GM18867 (cell line): Measurements from ENCODE around the gene PMEPA1.

Experiments used
- ATAC-seq: cut with Tn5 transposase; IDR thresholded peaks from one replicate; pipeline ENCODE4 v1.9.1; 2021; ENCODE audit warnings: mild to moderate bottlenecking, moderate library complexity; ENCODE audit not compliant: unreplicated experiment

PMEPA1 gene

DNA sequence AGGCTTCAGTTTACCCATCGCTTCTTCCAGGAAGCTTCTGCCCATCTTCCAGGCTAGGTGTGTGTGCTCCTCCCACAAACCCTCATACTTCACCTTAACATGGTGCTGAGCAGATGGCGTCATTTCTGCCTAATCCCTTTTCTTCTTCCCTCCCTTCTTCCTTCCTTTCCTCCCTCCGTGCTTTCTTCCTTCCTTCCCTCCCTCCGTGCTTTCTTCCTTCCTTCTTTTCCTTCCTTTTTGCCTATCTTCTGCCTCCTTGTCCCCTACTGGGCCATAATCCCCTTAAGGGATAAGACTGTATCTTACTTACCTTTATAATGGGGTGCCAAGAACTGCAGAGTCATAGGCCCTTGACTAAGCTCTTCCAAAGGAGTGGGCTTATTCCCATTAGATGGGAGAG, 27.5 kb upstream of the PMEPA1 start:
- no peak for ATAC-seq

GRCh38 chr20:57736738-57737347, 27.0 kb upstream of the PMEPA1 start:
- no peak for ATAC-seq

DNA sequence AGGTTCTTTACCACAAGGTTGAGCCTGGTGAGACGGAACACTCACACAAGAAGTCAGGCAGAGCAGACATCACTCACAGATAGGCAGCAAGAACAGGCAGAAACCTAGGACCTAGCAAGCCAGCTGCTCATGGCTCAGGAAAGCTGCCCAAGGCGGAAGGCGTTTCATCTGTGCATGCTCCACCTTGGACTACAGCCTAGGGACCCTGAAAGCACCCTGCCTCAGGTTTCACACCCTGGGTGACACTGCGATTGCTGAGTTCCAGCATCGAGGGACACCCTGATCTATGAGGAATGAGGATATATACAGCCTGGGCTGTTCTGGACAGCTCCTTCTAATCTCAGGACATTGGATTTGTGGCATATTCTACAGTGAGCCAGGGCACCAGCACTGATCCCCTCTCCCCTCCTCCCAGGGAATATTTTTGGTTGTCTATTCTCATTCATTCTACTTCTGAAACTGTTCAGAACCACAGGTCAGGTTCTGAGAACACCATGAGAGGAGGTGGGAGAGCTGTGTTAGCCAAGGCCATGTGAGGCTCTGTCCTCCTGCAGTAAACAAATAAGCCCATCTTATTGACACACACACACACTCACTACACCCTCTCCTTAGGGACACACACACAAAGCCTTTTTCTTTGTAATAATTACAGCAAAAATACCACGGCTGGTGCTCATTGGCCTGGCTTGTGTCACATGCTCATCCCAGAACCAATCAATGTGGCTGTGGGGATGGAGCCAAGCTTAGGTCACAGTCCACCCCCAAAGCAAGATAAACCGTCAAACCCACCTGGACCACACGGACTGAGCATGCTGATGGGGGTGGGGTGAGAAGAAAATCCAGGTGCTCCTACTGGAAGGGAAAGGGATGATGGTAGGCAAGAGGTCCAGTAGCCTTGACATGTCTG, 26.3 kb upstream of the PMEPA1 start:
- no peak for ATAC-seq

DNA sequence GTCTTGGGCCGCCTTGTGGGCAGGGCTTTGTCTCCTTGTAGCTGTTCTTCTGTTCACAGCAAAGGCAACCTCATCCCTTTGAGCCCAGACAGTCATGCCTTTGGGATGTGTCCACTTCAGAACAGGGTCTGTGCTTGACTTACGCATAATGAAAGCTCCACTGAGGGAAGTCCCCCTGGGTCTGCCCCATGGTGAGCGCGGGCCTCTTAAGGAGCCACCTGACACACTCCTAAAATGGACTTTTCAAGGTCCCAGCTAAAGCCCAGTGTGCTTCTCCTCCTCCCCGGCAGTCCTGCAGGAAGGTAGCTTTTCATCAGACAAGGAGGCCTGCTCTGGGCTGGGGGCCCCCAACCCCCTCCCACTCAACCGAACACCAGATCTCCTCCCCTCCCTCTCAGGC, 24.9 kb upstream of the PMEPA1 start:
- ATAC-seq = no peak

- no peak for ATAC-seq
Measured at GRCh38 chr20:57732226-57732625, 22.4 kb upstream of the PMEPA1 start.

- no peak for ATAC-seq
Measured at GRCh38 chr20:57728762-57729161, 18.9 kb upstream of the PMEPA1 start.

GRCh38 chr20:57727863-57728262, 18.0 kb upstream of the PMEPA1 start:
- ATAC-seq = no peak

DNA sequence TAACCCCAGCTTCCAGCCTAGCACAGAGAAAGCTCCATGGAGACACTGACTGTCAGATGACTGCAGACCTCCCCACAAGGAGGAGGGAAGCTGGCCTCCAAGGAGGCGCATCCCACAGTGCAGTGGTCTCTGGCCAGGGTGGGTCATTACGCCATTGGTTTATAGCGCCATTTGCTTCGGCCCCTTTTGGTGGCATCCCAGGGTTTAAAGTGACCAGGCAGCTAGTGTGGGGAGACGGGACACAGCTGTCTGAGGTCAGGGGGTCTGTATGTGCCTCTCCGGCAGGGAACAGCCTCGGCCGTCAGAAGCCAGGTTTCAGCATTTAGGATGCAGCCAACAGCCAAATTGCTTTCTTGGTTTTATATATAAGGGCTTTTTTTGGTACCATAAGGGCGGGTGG, 15.8 kb upstream of the PMEPA1 start:
- ATAC-seq = no peak

- no peak for ATAC-seq
Measured at GRCh38 chr20:57724610-57725405, 15.0 kb upstream of the PMEPA1 start.

DNA sequence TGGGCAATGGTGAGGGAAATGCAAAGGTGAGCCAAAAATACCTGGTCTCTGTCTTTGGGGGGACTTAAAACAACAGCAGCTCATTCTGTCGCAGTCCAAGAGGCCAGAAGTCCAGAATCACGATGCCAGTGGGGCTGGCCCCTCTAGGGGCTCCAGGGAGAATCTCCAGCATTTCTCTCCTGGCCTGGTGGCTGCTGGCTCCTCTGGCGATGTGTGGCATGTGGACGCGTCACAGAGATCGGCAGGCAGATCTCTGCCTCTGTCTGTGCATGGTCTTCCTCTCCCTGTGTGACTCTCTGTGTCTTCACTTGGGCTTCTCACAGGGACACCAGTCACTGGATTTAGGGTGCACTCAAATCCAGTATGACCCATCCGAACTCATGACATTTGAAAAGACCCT, 14.0 kb upstream of the PMEPA1 start:
- no peak for ATAC-seq

DNA sequence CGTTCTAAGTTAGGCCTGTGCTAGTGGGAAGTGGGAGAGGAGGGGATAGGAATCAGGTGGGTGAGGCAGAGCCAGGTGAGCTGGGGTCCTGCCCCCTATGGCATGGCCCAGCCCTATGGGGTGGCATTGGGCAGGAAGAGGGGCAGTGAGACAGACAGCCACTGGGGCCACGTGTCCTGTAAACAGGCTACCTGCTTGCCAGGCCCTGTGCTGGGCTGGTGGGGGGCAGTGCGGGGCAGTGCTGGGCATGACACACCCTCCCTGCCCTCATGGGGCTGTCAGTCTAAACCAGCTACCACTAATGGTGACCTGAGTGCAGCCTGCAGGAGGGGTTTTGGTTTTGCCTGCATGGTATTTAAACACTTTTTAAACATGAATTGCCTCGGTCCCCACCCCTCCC, 10.1 kb upstream of the PMEPA1 start:
- ATAC-seq = no peak

DNA sequence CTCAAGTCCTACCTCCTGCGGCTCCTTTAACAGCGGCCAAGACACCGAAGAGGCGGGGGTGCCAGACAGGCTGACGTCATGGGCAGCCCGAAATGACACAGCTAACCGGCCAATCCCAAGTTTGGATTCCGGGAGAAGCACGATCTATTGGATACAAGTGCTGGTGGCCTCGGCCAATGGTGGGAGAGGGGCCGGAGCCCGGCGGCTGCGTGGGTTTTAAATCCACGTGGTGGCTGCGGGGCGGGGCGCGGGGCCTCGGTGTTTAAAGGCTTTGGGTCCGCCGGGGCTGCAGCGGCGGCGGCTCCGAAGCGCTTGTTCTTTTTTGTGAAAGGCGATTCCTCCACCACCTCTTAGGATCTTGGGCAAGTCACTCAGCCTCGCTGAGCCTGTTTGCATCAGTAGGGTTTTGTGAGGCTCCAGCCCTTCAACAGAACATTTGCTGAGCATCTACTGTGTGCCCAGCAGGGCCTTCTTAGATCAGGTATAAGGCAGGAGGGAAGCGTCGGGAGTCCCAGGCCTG, 8.7 kb upstream of the PMEPA1 start:
- ATAC-seq = peak; percentile 97

DNA sequence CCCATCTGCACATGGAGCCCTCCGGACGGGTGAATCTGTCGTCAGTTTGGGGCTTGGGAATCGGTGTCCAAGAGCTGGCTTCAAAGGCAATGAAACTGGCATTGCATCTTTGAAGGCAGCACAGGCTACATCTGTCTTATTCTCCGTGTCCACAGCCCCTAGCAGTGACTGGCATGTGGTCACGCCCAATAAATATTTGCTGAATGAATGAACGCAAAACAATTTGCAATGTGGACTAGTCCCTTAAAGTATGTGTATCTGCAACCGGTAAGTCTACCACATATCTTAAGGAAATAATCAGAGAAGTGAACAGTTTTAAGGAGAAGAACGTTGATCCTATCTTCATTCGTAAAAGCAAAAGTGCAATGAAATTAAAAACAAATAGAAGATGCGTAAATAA, 8.0 kb upstream of the PMEPA1 start:
- ATAC-seq = no peak

GRCh38 chr20:57716901-57717300, 7.1 kb upstream of the PMEPA1 start:
- no peak for ATAC-seq

DNA sequence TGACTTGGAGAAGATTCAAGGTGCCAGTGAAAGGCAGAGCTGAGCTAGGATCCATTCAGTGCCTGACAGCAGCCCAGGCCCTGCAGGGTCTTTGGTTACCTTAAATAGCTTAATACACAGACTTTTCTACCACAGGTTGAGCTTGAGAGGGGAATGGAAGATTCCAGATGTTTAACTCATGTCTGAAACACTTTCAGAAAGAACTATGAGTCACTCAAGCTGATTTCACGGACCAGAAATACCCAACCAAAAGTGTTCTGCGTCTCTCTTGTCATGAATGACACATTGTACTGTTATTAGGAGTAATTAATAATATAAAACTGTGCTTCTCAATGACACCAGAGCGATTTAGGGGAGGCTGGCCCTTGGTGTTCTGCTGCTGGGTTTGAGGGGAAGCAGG, 6.4 kb upstream of the PMEPA1 start:
- ATAC-seq = no peak

GRCh38 chr20:57715268-57715904, 5.6 kb upstream of the PMEPA1 start:
- no peak for ATAC-seq

DNA sequence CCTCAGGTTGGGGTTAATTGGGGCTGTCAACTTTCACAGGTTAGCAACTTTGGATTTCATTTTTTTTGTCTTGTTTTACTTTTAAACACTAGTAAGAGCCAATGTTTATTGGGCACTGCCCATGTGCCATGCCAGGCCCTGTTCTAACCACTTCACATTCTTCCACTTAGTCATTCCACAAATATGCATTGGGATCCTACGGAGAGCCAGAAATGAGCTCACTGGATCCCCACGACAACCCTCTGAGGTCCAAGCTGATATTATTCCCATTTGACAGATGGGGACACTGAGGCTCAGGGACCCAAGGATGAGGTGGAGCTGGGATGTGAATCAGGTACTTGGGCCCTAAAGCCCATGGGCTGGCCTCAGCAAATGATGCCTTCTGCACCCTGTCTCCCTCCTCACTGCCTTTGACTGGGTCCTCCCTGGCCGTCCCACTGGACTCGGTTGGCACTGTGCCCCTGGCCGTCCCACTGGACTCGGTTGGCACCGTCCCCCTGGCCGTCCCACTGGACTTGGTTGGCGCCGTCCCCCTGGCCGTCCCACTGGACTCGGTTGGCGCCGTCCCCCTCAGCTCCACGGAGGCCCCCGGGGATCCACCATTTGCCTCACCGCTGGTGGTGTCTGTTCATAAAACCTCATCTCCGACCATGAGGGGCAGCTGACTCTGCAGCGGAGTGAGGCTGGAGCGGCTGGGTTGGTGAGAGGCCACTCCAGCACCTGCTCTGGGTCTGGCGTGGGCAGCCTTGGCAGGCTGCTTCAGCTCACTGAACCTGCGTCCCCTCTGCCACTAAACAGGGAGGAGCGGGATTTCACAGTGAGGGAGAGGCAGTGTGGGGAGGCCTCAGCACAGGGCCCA, 4.8 kb upstream of the PMEPA1 start:
- ATAC-seq = no peak

DNA sequence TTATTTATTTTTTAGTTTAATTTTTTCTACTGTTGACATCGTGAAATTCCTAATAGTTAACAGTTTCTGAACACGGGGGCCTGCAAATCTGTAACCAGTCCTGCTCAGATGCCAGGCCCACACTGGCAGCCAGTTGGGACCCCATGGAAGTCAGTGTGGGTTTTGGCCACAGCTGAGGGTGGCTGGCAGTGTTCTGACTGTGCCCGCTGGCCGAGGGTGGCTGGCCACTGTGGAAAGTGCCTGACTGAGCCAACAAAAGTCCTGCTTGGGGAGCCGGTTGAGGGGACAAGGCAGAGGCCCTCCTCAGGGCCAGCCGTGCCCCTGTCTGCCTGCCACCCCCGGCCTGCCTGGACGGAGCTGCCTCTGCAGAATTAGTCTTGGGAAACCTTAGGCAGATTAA, 4.1 kb upstream of the PMEPA1 start:
- ATAC-seq = no peak

DNA sequence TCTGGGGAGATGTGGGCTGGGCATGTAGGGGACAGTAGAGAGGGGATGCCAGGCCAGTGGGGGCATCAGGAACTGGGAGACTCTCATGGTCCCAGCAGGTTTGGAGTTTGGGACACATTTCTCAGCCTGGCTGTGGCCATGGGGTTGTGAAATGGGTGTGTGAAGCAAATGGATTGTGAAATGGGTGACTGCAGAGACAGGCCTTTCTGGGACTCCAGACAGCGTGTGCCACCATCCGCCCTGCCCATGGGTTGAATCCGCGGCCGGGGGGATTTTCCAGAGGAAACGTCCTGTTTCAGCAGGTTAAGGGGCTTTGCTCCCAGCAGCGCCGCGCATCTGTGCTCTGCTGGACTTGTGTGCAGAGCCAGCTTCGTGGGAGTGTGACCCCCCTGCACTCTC, 3.7 kb upstream of the PMEPA1 start:
- ATAC-seq = no peak

DNA sequence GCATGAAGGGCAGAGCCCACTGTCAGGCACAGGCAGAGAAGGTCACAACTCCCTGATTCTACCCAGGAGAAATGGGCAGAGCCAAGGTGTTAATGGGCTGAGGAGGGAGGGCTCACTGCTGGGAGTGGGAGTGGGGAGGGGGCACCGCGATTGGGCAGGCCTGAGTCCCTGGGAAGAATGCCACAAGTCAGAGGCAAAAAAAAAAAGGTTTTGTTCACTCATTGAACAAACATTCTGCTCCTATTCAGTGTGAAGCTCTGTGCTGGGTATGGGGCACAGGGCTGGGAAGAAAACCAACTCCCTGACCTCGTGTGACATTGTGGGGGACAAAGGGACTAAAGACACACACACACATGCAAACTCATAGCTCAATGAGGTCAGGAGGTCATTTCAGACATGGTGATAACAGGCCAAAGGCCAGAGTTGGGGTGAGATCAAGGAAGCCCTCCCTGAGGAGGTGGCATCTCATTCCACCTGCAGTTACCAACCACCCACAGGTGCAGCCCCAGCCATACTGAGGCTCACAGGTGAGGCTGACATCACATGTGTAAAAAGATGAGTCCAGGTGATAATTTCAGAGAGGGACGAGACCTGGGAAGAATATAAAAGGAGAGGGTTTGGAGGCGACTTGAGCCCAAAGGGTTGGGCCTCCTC, 3.2 kb upstream of the PMEPA1 start:
- no peak for ATAC-seq
